ENCODE data around the gene BRINP2.
A peak's percentile ranks its signal among the peaks of the same experiment; 100 is the strongest.

GRCh38 chr1:177274687-177275211 lies 104.0 kb downstream of the BRINP2 start:
- no peak for TF ChIP-seq CTCF (IDR thresholded peaks at IDR 0.05; ENCODE audit: low read depth, low read length, missing input control)
- TF ChIP-seq RXRA (IDR thresholded peaks at IDR 0.05) = no peak
- no peak for TF ChIP-seq YY1 (IDR thresholded peaks at IDR 0.05)
- TF ChIP-seq SP1 (IDR thresholded peaks at IDR 0.05) = peak; percentile 15
- no peak for TF ChIP-seq EGR1 (IDR thresholded peaks at IDR 0.05; ENCODE audit: low read depth in 2 of 2)
- no peak for TF ChIP-seq MAX (IDR thresholded peaks at IDR 0.05)
- TF ChIP-seq HNF4G (IDR thresholded peaks at IDR 0.05) = no peak
